ENCODE results near the gene TNFAIP2. TPM values are rescaled to one million over a fixed set of nuclear protein-coding genes. Genes with fewer than 3 reads are reported as not detected.

The TNFAIP2 gene
- total and polyA plus RNA-seq, 12 donors: 5.2 to 615 (median 115) TPM

GRCh38 chr14:103108749-103109207 lies 14.5 kb upstream of the TNFAIP2 start:
- no peak for TF ChIP-seq CTCF (IDR thresholded peaks at IDR 0.05)
- TF ChIP-seq POLR2A (IDR thresholded peaks at IDR 0.05): no peak
- intact Hi-C loops (cut with DNase I): no loop called here
- peak in 3 of 7 donors; percentile 41 to 65 (median 64) for DNase-seq
- H3K4me3 ChIP-seq: no peak overlapping the region
- WGBS, 4 donors: 18 to 53% (median 46%) methylated on average over 6 to 9 of the region's 9 CpGs
- H3K27ac ChIP-seq: no peak overlapping the region
- H3K4me1 ChIP-seq (replicated peaks in 1 of 2): peaks cover 14 to 31% of the 10 kb centered on the region in 2 donors
- peaks cover 8% of the 10 kb centered on the region for H3K27me3 ChIP-seq
- no peaks in the 10 kb centered on the region for H3K9me3 ChIP-seq (replicated peaks in 1 of 3)
- H3K36me3 ChIP-seq (replicated peaks in 1 of 2): no peaks in the 10 kb centered on the region

DNA sequence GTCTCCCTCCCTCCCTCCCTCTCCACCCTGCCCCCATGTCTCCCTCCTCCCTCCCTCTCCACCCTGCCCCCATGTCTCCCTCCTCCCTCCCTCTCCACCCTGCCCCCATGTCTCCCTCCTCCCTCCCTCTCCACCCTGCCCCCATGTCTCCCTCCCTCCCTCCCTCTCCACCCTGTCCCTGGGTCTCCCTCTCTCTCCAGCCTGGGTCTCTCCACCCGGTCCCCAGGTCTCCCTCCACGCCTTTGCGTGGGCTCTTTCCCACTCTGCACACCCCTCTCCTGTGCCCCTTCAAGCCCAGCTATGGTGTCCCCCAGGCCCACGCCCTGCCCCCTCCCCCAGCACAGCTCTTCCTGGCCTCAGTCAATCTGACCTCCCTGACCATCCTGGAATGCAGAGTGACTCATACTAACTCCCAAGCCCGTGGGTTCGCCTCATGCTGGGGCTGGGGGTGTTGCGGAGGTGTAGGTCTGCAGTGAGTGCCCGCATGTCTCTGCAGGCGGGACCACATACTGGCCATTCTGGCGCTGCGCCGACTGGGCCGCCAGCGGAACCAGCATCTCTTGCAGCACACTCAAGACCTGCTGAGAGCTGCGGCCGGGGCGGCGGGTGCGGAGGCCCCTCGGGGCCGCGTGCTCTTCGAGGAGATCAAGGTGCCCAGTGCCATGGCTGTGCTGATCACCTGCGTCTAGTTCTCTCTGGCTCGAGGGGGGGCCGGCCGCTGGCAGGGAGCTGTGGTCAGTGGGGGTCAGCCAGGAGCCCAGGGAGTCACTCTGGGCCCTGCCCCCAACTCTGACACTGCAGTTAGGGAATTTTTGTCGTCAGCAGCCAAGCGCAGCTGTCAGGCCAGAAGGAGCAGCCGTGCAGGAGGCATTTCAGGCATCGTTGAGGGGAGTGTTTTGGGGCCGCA lies 13.5 kb upstream of the TNFAIP2 start:
- no peak for TF ChIP-seq CTCF (IDR thresholded peaks at IDR 0.05)
- TF ChIP-seq POLR2A (IDR thresholded peaks at IDR 0.05): no peak
- peaks cover 1% of the 10 kb centered on the region for H3K27me3 ChIP-seq
- H3K4me1 ChIP-seq (replicated peaks in 1 of 2): peaks cover 10 to 21% of the 10 kb centered on the region in 2 donors
- H3K4me3 ChIP-seq: no peak overlapping the region
- WGBS, 4 donors: 38 to 74% (median 63%) methylated on average over 14 to 32 of the region's 32 CpGs
- DNase-seq: peak in 4 of 7 donors; percentile 51 to 79 (median 68)
- H3K36me3 ChIP-seq (replicated peaks in 1 of 2): no peaks in the 10 kb centered on the region
- peak overlapping the region in 4 of 5 donors; percentile 27 to 78 (median 71) for H3K27ac ChIP-seq
- no peaks in the 10 kb centered on the region for H3K9me3 ChIP-seq (replicated peaks in 1 of 3)
- intact Hi-C loops (cut with DNase I): no loop called here

DNA sequence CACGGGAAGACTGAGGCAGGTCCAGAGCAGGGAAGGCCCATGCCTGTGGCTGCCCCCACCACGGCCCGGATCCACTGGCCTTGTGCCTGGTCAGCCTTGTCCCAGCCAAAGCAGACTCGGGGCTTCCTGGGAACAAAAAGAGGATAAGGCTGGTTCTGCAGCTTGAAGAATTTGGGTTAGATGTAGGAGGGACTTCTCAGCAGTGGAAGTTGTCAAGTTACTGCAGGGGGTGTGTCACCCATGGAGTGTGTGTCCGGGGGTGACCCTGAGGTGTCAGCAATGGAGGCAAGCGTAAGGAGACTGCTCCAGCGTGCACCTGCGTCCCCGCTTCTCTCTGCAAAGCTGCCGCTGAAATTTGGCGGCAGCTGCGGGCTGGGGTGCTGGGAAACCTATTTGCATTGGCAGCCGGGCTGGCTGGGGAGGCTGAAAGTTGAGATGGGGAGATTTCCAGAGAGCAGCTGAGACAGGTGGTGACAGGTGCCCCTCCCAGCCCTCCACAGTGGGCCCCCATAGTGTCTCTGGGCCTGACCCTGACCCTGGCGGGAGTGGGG lies 12.5 kb upstream of the TNFAIP2 start:
- no peak for TF ChIP-seq POLR2A (IDR thresholded peaks at IDR 0.05)
- no peak for TF ChIP-seq CTCF (IDR thresholded peaks at IDR 0.05)
- DNase-seq: peak in 2 of 7 donors; percentile 71 to 73
- no peaks in the 10 kb centered on the region for H3K27me3 ChIP-seq
- H3K27ac ChIP-seq: peak overlapping the region in 4 of 5 donors; percentile 27 to 78 (median 71)
- H3K36me3 ChIP-seq (replicated peaks in 1 of 2): no peaks in the 10 kb centered on the region
- no peak overlapping the region for H3K4me3 ChIP-seq
- H3K4me1 ChIP-seq (replicated peaks in 1 of 2): peaks cover 10 to 21% of the 10 kb centered on the region in 2 donors
- no peaks in the 10 kb centered on the region for H3K9me3 ChIP-seq (replicated peaks in 1 of 3)
- 20 to 65% (median 63%) methylated on average over 10 to 14 of the region's 14 CpGs for WGBS, 4 donors
- intact Hi-C loops (cut with DNase I): no loop called here

- intact Hi-C loops (cut with DNase I): no loop called here
- H3K4me1 ChIP-seq (replicated peaks in 1 of 2): peaks cover 10 to 21% of the 10 kb centered on the region in 2 donors
- H3K4me3 ChIP-seq: no peak overlapping the region
- peak in 1 of 7 donors; percentile 62 for DNase-seq
- TF ChIP-seq CTCF (IDR thresholded peaks at IDR 0.05): no peak
- TF ChIP-seq POLR2A (IDR thresholded peaks at IDR 0.05): no peak
- H3K36me3 ChIP-seq (replicated peaks in 1 of 2): no peaks in the 10 kb centered on the region
- peak overlapping the region in 2 of 5 donors; percentile 76 to 78 for H3K27ac ChIP-seq
- H3K27me3 ChIP-seq: no peaks in the 10 kb centered on the region
- no peaks in the 10 kb centered on the region for H3K9me3 ChIP-seq (replicated peaks in 1 of 3)
- 57 to 89% (median 81%) methylated on average over 5 to 6 of the region's 6 CpGs; no CpG with 5 or more reads in 1 of the 4 donors for WGBS, 4 donors
Measured at GRCh38 chr14:103111232-103111868, 11.9 kb upstream of the TNFAIP2 start.
